Fibroblast of mammary gland (primary cell): ENCODE results near the gene UQCRH.

ENCODE experiments used
- DNase-seq: peaks from one replicate; pipeline ENCODE4 v3.0.0-alpha.2; 2010; ENCODE audit warnings: low read depth
- H3K4me3 ChIP-seq: 2 replicates; pipeline ENCODE4 v1.5.1; 2011; ENCODE audit warnings: low read depth, mild to moderate bottlenecking, low read length, moderate library complexity; ENCODE audit not compliant: control insufficient read depth
- CTCF ChIP-seq: conservative IDR thresholded peaks from 2 replicates; pipeline ENCODE4 v1.5.1; 2011; ENCODE audit warnings: low read depth, low read length, inconsistent platforms; ENCODE audit not compliant: control insufficient read depth, insufficient read depth

The UQCRH gene

GRCh38 chr1:46340404-46341221 is 37.1 kb downstream of the UQCRH start, which contains the start of gene NSUN4:
Gene NSUN4 (plus strand): TSS chr1:46340807. CDS start chr1:46340827, 20 bp downstream.
- DNase-seq = peak; percentile 99
- TF ChIP-seq CTCF = peak; percentile 43

GRCh38 chr1:46341222-46342083 is 38.0 kb downstream of the UQCRH start:
- no peak for TF ChIP-seq CTCF
- H3K4me3 ChIP-seq = peak overlapping the region; percentile 74

More at GRCh38 chr1:46340404-46341221, 37.1 kb downstream of the UQCRH start, which contains the start of gene NSUN4:
- peak within 1 kb of the TSS; percentile 74 for H3K4me3 ChIP-seq

GRCh38 chr1:46342084-46342656 is 38.7 kb downstream of the UQCRH start:
- peak; percentile 59 for DNase-seq
- TF ChIP-seq CTCF = peak; percentile 41
- H3K4me3 ChIP-seq = no peak overlapping the region

More at GRCh38 chr1:46341222-46342083, 38.0 kb downstream of the UQCRH start:
- DNase-seq = peak; percentile 8

GRCh38 chr1:46342677-46343350 is 39.3 kb downstream of the UQCRH start:
- no peak for DNase-seq
- no peak overlapping the region for H3K4me3 ChIP-seq
- no peak for TF ChIP-seq CTCF

GRCh38 chr1:46343351-46343695 is 39.8 kb downstream of the UQCRH start:
- H3K4me3 ChIP-seq = no peak overlapping the region
- no peak for DNase-seq
- TF ChIP-seq CTCF = no peak

- no peak overlapping the region for H3K4me3 ChIP-seq
- TF ChIP-seq CTCF = no peak
- DNase-seq = no peak
These were observed 40.2 kb downstream of the UQCRH start for GRCh38 chr1:46343705-46344104.
